VCaP (cell line): ENCODE measurements around the gene EXOSC10.

Experiments used
- H3K27ac ChIP-seq: fragments of 450-650 bp; 2 replicates; pipeline ENCODE4 v1.5.1; 2017
- TF ChIP-seq, protein P1 (sequence below): fragments of 450-650 bp; conservative IDR thresholded peaks from 2 replicates; pipeline ENCODE4 v1.5.1; 2017; ENCODE audit warnings: mild to moderate bottlenecking, moderate library complexity

The EXOSC10 gene

DNA sequence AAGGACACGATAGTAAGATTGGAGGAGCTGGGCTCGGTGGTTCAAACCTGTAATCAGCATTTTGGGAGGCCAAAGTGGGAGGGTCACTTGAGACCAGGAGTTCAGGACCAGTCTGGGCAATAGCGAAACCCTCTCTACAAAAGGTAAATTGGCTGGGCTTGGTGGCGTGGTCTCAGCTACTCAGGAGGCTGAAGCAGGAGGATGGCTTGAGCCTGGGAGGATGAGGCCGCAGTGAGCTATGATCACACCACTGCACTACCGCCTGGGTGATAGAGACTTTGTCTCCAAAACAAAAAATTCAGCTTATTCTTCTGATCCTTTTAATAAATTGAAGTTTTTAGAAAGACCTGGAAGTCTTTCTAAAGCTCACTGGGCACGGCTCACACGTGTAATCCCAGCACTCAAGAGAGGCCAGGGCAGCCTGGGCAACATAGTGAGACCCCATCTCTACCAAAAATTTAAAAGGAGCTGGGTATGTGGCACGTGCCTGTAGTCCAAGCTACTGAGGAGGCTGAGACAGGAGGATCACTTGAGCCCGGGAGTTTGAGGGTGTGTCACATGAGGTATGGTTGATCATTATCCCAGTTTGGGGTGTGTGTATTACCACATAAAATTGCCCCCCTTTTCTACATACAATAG, 67.9 kb downstream of the EXOSC10 start:
- no peak overlapping the region for H3K27ac ChIP-seq
- TF ChIP-seq, protein P1, sequence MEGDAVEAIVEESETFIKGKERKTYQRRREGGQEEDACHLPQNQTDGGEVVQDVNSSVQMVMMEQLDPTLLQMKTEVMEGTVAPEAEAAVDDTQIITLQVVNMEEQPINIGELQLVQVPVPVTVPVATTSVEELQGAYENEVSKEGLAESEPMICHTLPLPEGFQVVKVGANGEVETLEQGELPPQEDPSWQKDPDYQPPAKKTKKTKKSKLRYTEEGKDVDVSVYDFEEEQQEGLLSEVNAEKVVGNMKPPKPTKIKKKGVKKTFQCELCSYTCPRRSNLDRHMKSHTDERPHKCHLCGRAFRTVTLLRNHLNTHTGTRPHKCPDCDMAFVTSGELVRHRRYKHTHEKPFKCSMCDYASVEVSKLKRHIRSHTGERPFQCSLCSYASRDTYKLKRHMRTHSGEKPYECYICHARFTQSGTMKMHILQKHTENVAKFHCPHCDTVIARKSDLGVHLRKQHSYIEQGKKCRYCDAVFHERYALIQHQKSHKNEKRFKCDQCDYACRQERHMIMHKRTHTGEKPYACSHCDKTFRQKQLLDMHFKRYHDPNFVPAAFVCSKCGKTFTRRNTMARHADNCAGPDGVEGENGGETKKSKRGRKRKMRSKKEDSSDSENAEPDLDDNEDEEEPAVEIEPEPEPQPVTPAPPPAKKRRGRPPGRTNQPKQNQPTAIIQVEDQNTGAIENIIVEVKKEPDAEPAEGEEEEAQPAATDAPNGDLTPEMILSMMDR, result no peak

DNA sequence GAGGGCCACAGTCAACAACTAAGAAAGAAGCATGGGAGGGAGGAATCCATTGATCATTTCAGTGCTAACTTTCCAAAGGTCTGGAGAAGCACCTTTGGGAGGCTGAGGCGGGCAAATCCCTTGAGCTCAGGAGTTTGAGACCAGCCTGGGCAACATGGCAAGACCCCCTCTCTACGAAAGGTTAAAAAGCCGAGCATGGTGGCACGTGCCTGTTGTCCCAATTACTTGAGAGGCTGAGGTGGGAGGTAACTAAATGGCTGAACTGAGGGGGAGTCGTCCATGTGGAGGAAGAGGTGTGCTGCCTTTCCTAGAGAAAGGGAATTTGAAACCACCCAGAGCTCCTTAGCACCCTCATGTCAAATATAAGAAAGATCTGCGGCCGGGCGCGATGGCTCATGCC, 68.8 kb downstream of the EXOSC10 start:
- TF ChIP-seq, protein P1, result no peak
- no peak overlapping the region for H3K27ac ChIP-seq

DNA sequence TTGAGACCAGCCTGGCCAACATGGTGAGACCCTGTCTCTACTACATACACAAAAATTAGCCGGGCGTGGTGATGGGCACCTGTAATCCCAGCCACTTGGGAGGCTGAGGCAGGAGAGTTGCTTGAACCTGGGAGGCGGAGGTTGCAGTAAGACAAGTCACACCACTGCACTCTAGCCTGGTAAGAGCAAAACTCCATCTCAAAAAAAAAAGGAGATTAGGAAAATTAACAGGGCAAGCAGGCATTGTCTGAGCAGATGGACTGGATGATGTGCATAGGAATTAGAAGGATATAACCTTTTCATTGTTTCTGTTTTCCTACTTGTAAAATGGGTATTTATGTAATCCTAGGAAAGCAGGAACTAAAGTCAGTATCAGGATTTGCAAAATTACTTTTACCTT, 71.7 kb downstream of the EXOSC10 start:
- TF ChIP-seq, protein P1, result no peak
- no peak overlapping the region for H3K27ac ChIP-seq

DNA sequence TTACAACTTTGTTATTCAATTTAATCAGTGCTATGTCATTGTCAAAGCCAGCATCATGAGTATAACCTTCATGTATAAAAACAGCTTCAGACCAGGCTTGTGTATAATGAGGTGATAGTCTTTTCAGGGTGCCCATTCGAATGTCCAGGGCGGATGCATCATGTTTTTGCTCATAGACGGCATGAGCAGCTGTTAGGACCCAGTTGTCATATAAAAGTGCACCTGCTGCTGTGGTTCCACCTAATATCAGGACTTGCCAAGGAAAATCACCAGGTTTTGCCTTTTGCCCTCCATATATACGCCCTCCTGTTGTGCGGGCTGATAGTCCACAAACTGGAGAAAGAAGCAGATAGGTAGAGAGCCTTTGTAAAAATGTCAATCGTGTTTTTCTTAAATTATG, 72.4 kb downstream of the EXOSC10 start:
- no peak overlapping the region for H3K27ac ChIP-seq

DNA sequence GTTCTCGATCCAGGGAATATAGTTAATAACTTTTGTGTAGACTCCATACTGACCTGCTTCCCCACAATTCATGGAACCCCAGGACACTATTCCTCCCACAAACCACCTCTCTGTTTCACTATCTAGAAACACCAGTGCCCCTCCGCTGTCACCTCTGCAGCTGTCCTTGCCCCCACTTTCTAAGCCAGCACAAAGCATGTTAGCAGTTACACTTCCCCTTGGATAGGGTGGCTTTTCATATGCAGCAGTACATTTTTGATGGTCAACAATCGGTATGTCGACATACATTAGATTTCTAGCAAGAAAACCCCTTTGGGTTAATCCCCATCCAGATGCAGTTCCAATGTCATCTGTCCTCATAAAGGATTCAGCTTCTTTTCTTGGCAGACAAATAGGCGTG, 72.8 kb downstream of the EXOSC10 start:
- H3K27ac ChIP-seq, result no peak overlapping the region
- TF ChIP-seq, protein P1, result no peak

More for the DNA sequence above, 72.4 kb downstream of the EXOSC10 start:
- TF ChIP-seq, protein P1, result no peak

DNA sequence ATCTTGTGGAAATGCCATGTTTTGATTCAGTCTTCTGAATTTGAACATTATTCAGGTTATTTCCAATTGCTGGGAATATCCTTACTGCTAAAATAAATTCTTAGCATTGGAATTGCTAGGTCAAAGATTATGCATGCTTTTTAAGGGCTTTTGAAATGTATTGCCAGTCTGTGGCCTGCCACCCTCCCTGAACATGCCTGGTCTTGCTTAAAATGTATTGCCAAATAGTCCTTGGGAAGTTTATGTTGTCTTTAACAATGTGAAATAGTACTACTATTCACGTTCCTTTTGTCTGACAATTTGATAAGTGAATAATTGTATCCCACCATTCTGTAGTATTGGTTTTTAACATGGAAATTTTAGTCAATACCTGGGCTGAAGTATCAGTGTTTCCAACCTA, 73.6 kb downstream of the EXOSC10 start:
- TF ChIP-seq, protein P1, result no peak
- no peak overlapping the region for H3K27ac ChIP-seq

DNA sequence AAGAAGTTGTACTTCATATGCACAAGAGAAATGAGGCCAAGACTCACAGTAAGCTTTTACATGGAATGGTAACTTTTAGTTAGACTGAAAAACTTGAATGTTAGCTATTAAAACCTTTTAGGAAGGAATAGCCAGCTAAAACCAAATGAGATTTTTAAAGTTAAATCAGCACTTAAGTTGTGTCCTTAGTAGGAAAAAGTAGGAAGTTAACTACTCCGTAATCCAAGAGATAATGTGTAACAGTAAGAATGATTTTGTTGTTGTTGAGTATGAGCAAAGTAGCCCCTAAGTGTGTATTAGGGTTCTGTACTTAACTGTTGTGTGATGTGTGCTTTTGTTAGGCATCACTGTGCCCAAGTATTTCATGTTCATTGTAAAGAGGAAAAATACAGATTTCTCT, 74.1 kb downstream of the EXOSC10 start:
- TF ChIP-seq, protein P1, result no peak
- no peak overlapping the region for H3K27ac ChIP-seq

DNA sequence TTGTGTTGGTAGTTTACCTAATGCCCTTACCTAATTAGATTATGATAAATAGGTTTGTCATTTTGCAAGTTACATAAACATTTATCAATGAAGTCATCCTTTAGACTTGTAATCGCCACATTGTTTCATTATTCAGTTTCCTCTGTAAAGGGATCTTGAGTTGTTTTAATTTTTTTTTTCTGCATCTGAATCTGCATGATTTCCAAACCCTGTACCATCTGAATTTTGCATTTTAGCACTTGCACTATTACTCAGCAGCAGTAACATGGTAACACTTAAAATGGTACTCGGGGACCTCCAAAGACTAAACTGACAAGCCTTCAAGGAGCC, 74.8 kb downstream of the EXOSC10 start:
- H3K27ac ChIP-seq, result no peak overlapping the region

More for the DNA sequence above, 74.8 kb downstream of the EXOSC10 start:
- TF ChIP-seq, protein P1, result no peak
